HepG2 (cell line): ENCODE data around the gene DPM2. TPM values are rescaled to one million over a fixed set of nuclear protein-coding genes. Genes with fewer than 3 reads are reported as not detected.

Experiments used
- AFF4 ChIP-seq: sonication (generic); formaldehyde crosslinking; IDR thresholded peaks from 2 replicates; pipeline ENCODE4 v1.4.0; 2020; ENCODE audit warnings: missing genetic modification reagents
- ATF4 ChIP-seq, 2 experiments: fragments of 450-650 bp in 1 of 2; sonication (generic) in 1 of 2; formaldehyde crosslinking; IDR thresholded peaks; 2 replicates each; pipeline versions ENCODE4 v1.5.0 to v1.8.0; 2020 to 2022; ENCODE audit warnings: mild to moderate bottlenecking in 1 of 2, missing genetic modification reagents in 1 of 2
- CC2D1A ChIP-seq: sonication (generic); formaldehyde crosslinking; IDR thresholded peaks from 2 replicates; pipeline ENCODE4 v1.8.1; 2023; ENCODE audit warnings: mild to moderate bottlenecking, missing genetic modification reagents
- CEBPB ChIP-seq: IDR thresholded peaks from 2 replicates; pipeline ENCODE4 v1.6.1; 2011; ENCODE audit warnings: low read depth, low read length, improper control_type of control experiment, borderline replicate concordance
- ETV6 ChIP-seq: sonication (generic); formaldehyde crosslinking; conservative IDR thresholded peaks from 2 replicates; pipeline ENCODE4 v1.4.0; 2020; ENCODE audit warnings: missing genetic modification reagents
- GPBP1L1 ChIP-seq: sonication (generic); formaldehyde crosslinking; IDR thresholded peaks from 2 replicates; pipeline ENCODE4 v1.5.0; 2020; ENCODE audit warnings: mild to moderate bottlenecking, missing genetic modification reagents
- MAZ ChIP-seq, 2 experiments: sonication (generic) in 1 of 2; formaldehyde crosslinking in 1 of 2; IDR thresholded peaks; 2 replicates each; pipeline versions ENCODE4 v1.5.0 to v1.6.1; 2012 to 2020; ENCODE audit warnings: low read depth in 2 of 2, mild to moderate bottlenecking in 2 of 2, borderline replicate concordance in 1 of 2, improper control_type of control experiment in 1 of 2, low read length in 1 of 2, missing genetic modification reagents in 1 of 2, moderate library complexity in 1 of 2
- MTA1 ChIP-seq: sonication (generic); formaldehyde crosslinking; IDR thresholded peaks from 2 replicates; pipeline ENCODE4 v1.4.0; 2020; ENCODE audit warnings: missing genetic modification reagents, mild to moderate bottlenecking, borderline replicate concordance
- MYC ChIP-seq: sonication (generic); formaldehyde crosslinking; IDR thresholded peaks from 2 replicates; pipeline ENCODE4 v1.9.0; 2021; ENCODE audit warnings: missing genetic modification reagents, borderline replicate concordance
- RBFOX2 ChIP-seq: fragments of 200-400 bp; formaldehyde crosslinking; IDR thresholded peaks from 2 replicates; pipeline ENCODE4 v1.6.1; 2017; ENCODE audit warnings: low read depth, mild to moderate bottlenecking, low read length
- SRY ChIP-seq: sonication (generic); formaldehyde crosslinking; IDR thresholded peaks from 2 replicates; pipeline ENCODE4 v1.8.0; 2022; ENCODE audit warnings: mild to moderate bottlenecking, missing genetic modification reagents
- YEATS4 ChIP-seq: sonication (generic); formaldehyde crosslinking; IDR thresholded peaks from 2 replicates; pipeline ENCODE4 v1.4.0; 2020; ENCODE audit warnings: missing genetic modification reagents, borderline replicate concordance
- ZBTB26 ChIP-seq: IDR thresholded peaks from 2 replicates; pipeline ENCODE4 v1.6.1; 2016; ENCODE audit warnings: missing compliant biosample characterization, missing genetic modification reagents, borderline replicate concordance
- ZFP36L2 ChIP-seq: sonication (generic); formaldehyde crosslinking; IDR thresholded peaks from 2 replicates; pipeline ENCODE4 v1.4.0; 2020; ENCODE audit warnings: missing genetic modification reagents
- ZNF296 ChIP-seq: sonication (generic); formaldehyde crosslinking; conservative IDR thresholded peaks from 2 replicates; pipeline ENCODE4 v1.5.0; 2020; ENCODE audit warnings: mild to moderate bottlenecking, missing genetic modification reagents
- ZNF549 ChIP-seq: sonication (generic); formaldehyde crosslinking; IDR thresholded peaks from 2 replicates; pipeline ENCODE4 v1.5.0; 2020; ENCODE audit warnings: missing genetic modification reagents
- ZNF567 ChIP-seq: sonication (generic); formaldehyde crosslinking; IDR thresholded peaks from 2 replicates; pipeline ENCODE4 v1.8.1; 2023; ENCODE audit warnings: mild to moderate bottlenecking, missing genetic modification reagents, borderline replicate concordance
- ZNF703 ChIP-seq: sonication (generic); formaldehyde crosslinking; IDR thresholded peaks from 2 replicates; pipeline ENCODE4 v1.5.1; 2020; ENCODE audit warnings: missing genetic modification reagents, mild to moderate bottlenecking, moderate library complexity, borderline replicate concordance
- ZNF740 ChIP-seq: sonication (generic); formaldehyde crosslinking; IDR thresholded peaks from 2 replicates; pipeline ENCODE4 v1.4.0; 2020; ENCODE audit warnings: missing genetic modification reagents
- ZNF773 ChIP-seq: sonication (generic); formaldehyde crosslinking; IDR thresholded peaks from 2 replicates; pipeline ENCODE4 v1.4.0; 2020; ENCODE audit warnings: missing genetic modification reagents, borderline replicate concordance
- ZNF781 ChIP-seq: sonication (generic); formaldehyde crosslinking; IDR thresholded peaks from 2 replicates; pipeline ENCODE4 v1.5.1; 2020; ENCODE audit warnings: borderline replicate concordance, mild to moderate bottlenecking, missing genetic modification reagents; ENCODE audit errors: not compliant biosample characterization
- polyA plus RNA-seq, 8 experiments: library from polyadenylated mRNA; depleted of rRNA in 3 of 8; stranded (reverse) in 7 of 8; unstranded in 1 of 8; fragments of >200 nt; fragmentation: Illumina TruSeq in 4 of 8; extraction: Trizol in 4 of 8; gene quantifications; 2 replicates each; pipeline versions ENCODE4 v1.2.1 to v1.2.3, GENCODE V29; 2011 to 2016; ENCODE audit warnings: low read depth in 4 of 8, missing spikeins in 1 of 8, mixed read lengths in 1 of 8; ENCODE audit not compliant: insufficient read depth in 1 of 8
- total RNA-seq, 5 experiments: library from RNA; depleted of rRNA; stranded (reverse); fragments of >200 nt; fragmentation: Illumina TruSeq; extraction: Trizol; gene quantifications; 2 replicates each; pipeline ENCODE4 v1.2.3, GENCODE V29; 2016; ENCODE audit warnings: low read depth in 1 of 5

The DPM2 gene
- total and polyA plus RNA-seq, 2 of the 13 experiments (the other 11 are each of a cell fraction or from before 2014, with no cell fraction given): 24.8 to 35.3 TPM

- TF ChIP-seq CC2D1A (no peak), ATF4 (CRISPR knock-in tag; IDR thresholded peaks at IDR 0.05) (no peak), ZNF296 (CRISPR knock-in tag) (no peak), ZNF781 (no peak), ZNF740 (CRISPR knock-in tag) (no peak), MTA1 (CRISPR knock-in tag) (no peak), ZNF549 (CRISPR knock-in tag) (no peak), SRY (CRISPR knock-in tag) (no peak), CEBPB (no peak), ZNF567 (CRISPR knock-in tag) (no peak), MAZ (IDR thresholded peaks at IDR 0.05; ENCODE audit: borderline replicate concordance, low read depth, low read length) (no peak), MAZ (CRISPR knock-in tag; IDR thresholded peaks at IDR 0.05; ENCODE audit: low read depth) (no peak), ZFP36L2 (CRISPR knock-in tag) (no peak), ZNF773 (CRISPR knock-in tag) (no peak), ETV6 (CRISPR knock-in tag) (no peak), ZBTB26 (CRISPR knock-in tag) (no peak), YEATS4 (CRISPR knock-in tag) (no peak), GPBP1L1 (CRISPR knock-in tag) (no peak), RBFOX2 (peak; percentile 30; the same call in 1 of the 2 replicates), MYC (CRISPR knock-in tag) (no peak), ZNF703 (CRISPR knock-in tag) (no peak), AFF4 (no peak)
These were observed 7.2 kb downstream of the DPM2 start, which contains the start of gene PIP5KL1 (continued) for GRCh38 chr9:127930231-127931091.
